Measurements from ENCODE around the gene OR2T35.

The OR2T35 gene

DNA sequence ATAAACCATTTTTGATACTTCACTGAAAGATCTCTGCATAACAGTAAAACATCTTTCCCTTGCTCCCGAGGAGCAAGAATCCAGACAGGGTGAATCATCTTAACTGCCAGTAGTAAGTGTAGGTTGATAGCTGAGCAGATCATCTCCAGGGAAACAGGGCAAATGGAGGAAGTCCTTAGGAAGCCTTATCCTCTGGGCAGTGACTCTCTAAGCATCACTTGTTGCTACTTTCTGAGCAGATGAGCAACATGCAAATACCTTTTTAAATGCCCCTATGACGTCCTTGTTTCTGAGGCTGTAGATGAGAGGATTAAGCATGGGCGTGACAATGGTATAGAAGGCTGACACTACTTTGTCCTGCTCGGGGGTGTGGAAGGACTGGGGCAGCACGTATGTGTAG, 19.1 kb downstream of the OR2T35 start:
- DNase-seq = no peak

DNA sequence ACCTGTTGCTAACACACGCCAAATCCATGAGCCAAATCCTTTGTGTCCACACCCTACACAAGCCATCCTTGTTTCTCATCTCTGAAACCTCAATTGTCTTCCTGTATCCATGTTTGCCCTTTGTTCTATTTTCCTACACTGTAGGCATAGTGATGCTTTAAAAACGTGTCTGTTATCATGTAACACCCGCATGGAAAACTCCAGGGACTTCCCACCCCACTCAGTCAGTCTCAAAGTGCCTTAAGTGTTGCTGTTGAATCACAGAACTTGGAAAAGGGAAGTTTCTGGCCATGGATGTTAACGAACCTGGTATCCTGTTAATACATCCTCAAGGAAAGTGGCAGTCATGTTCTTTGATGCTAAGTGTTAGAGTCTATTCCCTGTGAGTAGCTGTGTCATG, 19.9 kb downstream of the OR2T35 start:
- no peak for DNase-seq

DNA sequence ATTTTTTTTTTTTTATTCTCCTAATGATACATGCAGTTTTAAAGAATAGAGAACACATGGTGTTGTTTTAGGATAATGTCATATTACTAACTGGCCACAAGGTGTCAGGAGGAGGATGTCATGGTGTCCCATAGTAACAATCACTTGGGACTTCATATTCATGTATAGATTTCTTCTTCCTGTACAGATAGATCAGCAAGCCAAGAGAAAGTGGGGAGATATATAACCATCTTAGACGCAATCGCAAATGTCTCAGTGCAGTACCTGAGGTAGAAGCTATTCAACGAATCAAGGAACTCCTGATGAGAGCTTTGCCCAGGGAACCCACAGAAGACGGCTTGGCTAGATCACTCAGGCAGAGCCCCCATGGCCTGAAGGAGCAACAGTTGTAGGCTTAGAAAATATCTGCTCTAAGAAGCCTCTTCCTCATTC, 22.5 kb downstream of the OR2T35 start:
- DNase-seq = no peak

DNA sequence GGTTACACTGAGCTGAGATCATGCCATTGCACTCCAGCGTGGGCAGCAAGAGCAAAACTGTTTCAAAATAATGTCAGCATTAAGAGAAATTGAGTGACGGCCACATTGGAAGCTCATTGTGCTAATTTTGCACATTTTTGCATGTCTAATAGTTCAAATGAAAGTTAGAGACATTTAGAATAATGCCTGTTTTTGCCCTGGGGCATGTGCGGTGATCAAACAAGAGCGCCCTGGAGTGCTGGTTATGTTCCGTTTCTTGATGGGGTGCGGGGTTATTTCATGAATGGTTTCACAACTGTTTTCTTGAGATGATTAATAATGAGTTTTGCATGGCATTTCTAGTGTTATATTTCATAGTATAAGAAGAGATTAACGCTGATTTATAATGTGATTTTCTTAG, 23.3 kb downstream of the OR2T35 start:
- no peak for DNase-seq

DNA sequence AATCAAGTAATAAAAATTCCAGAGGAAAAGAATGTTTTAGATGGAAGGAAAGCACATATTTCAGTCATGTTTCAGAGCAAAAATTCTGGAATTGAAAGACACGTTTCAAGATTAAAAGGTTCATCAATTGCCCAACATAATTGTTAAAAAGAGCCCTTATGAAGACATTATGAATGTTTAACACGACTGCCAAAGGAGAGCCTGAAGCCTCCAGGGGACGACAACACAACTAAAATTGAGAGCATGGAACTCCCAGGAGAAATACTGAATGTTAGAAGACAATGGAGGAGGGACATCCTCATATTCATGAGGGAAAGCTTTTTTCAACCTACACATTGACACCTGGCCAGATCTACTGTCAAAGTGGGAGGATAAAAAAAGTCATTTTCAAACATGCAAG, 26.2 kb downstream of the OR2T35 start:
- no peak for DNase-seq

DNA sequence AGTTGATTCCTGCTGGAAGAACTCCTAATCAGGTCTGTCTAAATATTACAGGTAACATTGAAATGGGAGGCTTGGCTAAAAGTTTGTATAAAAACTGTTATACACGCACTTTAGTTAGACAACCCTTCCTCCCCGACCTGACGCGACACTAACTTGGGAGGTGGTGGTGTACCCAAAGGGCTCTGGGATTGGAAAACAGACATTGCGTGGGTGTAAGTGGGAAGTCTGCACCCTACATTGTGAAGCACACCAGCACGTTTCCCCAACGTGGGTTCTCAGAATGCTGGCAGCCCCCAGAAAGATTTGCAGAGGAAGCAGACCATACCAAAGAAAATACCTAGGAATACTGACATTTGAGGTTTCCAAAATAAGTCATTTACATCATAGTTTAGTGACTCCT, 27.0 kb downstream of the OR2T35 start:
- DNase-seq = no peak

DNA sequence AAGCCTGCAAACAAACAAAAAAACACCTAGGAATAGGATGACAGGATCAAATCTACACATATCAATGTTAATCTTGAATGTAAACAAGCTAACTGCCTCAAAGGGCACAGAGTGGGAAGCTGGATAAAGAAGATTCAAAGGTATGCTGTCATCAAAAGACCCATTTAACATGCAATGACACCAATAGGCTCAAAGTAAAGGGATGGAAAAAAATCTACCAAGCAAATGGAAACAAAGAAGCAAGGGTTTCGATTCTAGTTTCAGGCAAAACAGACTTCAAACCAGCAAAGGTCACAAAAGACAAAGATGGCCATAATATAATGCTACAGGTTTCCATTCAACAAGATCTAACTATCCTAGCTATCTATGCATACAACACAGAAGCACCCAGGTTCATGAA, 31.3 kb downstream of the OR2T35 start:
- DNase-seq = no peak

DNA sequence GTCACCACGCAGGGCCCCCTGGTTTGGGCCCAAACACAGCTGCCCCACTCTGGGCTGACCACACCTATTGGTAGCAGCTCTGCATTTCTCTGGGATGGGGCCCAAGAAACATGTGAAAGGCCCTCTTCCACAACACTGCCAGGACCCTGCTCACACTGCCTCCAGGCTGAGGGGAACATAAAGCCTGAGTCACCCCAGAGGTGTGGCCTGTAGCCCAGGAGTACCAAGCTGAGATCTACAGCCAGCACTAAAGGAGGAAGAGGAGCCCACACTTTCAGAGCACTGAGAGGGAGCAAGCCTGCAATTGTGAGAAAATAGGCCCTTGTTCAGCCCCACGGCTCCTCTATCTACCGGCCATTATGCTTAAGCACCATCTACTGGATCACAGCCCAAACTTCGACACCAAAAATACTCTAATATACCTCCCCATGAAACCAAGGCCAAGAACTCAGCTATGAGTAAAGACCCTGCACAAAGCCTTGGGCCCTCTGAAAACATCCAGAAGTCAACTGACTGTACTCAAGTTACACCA, 33.1 kb downstream of the OR2T35 start:
- no peak for DNase-seq

DNA sequence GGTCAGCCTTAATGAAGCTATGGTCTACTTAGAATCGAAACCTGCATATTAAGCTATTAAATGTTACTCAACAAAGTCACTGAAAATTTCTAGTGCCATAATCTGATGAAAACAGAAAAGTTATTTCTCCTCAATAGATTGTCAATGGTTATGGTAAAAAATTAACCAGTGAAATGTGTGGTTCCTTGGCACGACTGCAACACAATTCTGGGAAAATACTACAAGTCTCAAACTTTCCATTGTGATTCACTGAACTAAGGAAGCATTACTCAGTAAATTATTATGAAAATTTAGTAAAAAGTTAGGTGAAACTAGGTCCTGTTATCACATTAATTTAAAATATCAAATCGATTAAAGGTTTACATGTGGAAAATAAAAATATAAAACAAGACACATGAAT, 34.8 kb downstream of the OR2T35 start:
- DNase-seq = no peak

DNA sequence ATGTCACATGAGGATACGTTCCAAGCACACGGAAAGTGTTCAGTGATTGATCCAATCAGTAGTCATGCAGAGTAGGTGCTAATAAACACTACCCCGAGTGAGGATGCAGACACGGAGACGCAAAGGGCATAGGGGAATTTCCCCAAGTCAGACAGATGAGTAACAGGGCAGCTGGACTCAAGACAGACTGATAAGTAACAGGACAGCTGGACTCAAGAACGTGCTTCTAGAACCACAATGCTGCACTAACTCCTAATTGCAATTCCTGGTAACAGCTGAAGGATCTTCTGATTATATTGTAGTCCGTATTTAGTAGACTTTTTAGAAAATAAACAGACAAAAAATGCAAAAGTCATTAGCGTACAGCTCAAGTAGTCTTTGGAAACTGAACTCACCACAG, 45.7 kb downstream of the OR2T35 start:
- no peak for DNase-seq

DNA sequence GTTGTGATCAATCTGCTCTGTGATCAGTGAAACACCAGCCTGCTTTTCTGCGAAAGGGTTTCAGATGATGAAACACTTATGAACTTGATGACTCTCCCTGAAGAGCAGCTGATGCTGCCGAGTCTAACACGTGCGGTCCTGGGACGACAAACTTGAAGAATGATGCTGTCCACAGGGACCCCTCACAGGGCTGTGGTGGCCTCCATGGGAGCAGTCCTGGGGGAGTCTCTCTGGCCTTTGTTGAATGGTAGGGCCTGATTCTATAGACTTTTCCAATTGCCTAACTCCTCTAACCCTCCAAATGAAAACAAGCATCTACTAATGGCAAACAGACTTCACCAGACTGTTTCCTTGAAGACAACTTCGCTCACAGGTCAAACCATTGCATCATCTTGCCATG, 47.5 kb downstream of the OR2T35 start, which contains the start of gene OR2T10:
OR2T10 (minus strand) TSS at position 112 of the 400 bp plus-strand sequence. CDS start 3,932 bp downstream, outside the sequence.
- DNase-seq = no peak

DNA sequence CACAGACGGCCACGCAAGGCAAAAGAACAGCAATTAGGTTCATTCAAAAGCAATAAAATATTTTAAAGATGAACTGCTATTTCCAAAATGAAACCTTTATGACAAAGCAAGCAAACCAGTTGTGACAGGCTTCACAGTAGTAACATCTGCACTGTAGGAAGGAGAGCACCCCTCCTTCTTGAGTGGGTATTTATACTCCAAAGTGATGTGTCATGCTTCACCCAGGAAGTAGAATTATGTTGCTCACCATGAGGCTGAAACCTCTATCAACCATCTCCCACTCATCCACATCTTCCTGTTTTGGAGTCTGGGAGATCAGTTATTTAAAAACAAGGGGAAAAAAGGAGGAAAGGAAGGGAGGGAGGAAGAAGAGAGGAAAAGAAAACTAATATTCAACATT, 48.5 kb downstream of the OR2T35 start:
- DNase-seq = no peak

DNA sequence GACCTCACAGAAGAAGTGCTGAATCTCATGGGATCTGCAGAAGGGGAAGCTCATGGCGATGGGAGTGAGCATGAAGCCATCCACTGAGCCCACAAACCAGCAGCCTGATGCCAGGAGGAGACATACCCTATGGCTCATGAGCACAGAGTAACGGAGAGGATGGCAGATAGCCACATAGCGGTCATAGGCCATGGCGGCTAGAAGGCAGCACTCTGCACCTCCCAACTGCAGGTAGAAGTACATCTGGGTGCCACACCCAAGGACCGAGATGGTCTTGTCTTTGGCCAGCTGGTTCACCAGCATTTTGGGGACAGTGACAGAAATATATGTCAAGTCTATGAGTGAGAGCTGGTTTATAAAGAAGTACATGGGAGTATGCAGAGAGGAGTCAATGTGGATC, 51.9 kb downstream of the OR2T35 start:
- DNase-seq = no peak

DNA sequence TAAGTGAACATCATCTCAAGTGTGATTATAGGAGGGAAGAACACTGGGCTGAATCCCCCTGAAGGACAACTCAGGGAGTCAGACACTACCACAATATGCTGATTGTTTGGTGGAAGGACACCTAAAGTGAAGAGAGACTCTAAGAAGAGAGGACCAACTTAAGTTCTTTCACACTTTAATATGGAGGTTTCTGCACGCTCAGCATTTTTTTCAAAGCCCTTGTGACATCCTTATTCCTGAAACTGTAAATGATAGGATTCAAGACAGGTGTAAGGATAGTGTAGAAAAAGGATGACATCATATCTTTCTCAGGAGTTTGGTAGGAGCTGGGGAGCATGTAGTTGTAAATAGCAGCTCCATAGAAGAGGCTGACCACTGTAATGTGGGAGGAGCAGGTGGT, 52.4 kb downstream of the OR2T35 start:
- DNase-seq = no peak

DNA sequence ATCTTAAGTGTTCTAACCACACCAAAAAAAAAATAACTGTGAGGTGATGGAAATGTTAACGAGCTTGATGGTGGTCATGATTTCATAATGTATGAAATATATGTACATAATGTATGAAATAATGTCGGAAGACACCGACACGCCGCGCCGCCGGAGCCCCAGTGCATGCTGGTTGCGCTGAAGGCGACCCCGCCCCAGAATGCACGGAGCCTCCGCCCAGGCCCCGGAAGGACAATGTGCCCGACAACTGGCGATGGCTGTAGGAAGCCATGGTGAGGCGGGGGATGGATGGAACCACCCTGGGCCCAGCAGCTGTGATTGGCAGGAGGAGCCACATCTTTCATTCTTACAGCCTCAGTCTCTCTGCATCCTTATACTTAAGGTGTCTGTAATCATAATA, 55.0 kb downstream of the OR2T35 start:
- no peak for DNase-seq

DNA sequence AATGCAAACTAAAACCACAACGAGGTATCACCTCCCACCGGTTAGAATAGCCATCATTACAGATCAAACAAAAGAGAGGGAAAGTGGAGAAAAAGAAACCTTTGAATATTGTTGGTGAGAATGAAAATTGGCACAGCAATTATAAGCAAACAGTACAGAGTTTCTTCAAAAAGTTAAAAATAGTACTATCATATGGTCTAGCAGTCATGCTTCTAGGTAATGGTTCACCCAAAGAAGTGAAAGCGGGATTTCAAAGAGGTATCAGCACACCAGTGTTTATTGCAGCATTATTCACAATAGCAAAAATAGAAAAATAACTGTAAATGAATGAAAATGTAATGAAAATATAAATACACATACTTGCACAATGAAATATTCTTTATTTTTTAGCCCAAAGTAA, 55.7 kb downstream of the OR2T35 start:
- no peak for DNase-seq

All from T1000 (cell line).